ENCODE data around the gene C11orf54.
A peak's percentile ranks its signal among the peaks of the same experiment; 100 is the strongest.
"Not testable (repeated sequence)": the region's sequence is repeated elsewhere in the genome, so short reads cannot be mapped to it uniquely, and the experiment has no call there.

The C11orf54 gene

DNA sequence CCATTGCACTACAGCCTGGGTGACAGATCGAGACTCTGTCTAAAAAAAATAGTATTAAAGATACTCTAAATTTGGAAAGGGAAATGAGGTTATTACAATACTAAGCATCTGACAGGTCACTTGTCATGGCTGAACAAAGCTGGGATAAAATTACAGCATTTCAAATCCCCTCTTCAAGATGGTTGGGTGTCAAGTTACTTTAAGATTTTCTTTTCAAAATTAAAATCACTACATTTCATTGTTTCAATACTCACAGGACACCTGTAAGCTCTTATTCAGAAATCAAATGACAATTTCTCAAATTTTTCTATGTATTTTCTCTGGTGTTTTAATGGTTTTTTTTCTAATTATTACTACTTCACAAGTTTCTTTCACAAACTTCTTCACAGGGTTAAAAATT, 5.8 kb upstream of the C11orf54 start:
- no CpG with 5 or more reads among the region's 1 CpG for WGBS, 2 experiments (ENCODE audit: insufficient coverage in 2 of 2)
- H3K27ac ChIP-seq (ENCODE audit: low read depth, low read length, severe bottlenecking) = no peak overlapping the region
- no peaks in the 10 kb centered on the region for H3K9me3 ChIP-seq (ENCODE audit: control insufficient read depth, low read length)
- H3K4me3 ChIP-seq (ENCODE audit: extremely low read depth, insufficient read depth, low read length, poor library complexity, severe bottlenecking) = no peak overlapping the region
- H3K4me1 ChIP-seq (ENCODE audit: control insufficient read depth, insufficient read depth, low read length, poor library complexity, severe bottlenecking) = peaks cover 8% of the 10 kb centered on the region
- peaks cover 84% of the 10 kb centered on the region for H3K36me3 ChIP-seq (ENCODE audit: control insufficient read depth, insufficient read depth, low read length)

DNA sequence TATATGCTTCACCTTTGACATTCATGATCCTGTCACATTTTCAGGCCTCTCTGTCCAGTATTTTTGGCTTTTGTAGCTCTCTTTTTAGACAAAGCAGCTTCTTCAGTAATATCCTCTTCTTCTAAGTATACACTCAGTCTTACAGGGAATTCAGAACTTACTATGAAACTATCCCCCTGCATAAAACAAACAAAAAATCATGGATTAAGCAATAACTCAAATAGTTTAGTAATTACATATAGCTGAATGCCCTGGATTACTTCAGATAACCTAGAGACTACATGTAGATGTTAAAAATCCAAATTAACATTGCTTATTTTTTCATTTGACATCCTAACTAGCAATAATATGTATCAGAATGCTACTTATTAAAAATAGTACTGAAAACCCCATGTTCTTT, 5.3 kb upstream of the C11orf54 start:
- H3K9me3 ChIP-seq (ENCODE audit: control insufficient read depth, low read length) = no peaks in the 10 kb centered on the region
- peaks cover 79% of the 10 kb centered on the region for H3K36me3 ChIP-seq (ENCODE audit: control insufficient read depth, insufficient read depth, low read length)
- H3K27ac ChIP-seq (ENCODE audit: low read depth, low read length, severe bottlenecking) = peak overlapping the region; percentile 44
- H3K4me1 ChIP-seq (ENCODE audit: control insufficient read depth, insufficient read depth, low read length, poor library complexity, severe bottlenecking) = peaks cover 8% of the 10 kb centered on the region
- H3K4me3 ChIP-seq (ENCODE audit: extremely low read depth, insufficient read depth, low read length, poor library complexity, severe bottlenecking) = no peak overlapping the region

DNA sequence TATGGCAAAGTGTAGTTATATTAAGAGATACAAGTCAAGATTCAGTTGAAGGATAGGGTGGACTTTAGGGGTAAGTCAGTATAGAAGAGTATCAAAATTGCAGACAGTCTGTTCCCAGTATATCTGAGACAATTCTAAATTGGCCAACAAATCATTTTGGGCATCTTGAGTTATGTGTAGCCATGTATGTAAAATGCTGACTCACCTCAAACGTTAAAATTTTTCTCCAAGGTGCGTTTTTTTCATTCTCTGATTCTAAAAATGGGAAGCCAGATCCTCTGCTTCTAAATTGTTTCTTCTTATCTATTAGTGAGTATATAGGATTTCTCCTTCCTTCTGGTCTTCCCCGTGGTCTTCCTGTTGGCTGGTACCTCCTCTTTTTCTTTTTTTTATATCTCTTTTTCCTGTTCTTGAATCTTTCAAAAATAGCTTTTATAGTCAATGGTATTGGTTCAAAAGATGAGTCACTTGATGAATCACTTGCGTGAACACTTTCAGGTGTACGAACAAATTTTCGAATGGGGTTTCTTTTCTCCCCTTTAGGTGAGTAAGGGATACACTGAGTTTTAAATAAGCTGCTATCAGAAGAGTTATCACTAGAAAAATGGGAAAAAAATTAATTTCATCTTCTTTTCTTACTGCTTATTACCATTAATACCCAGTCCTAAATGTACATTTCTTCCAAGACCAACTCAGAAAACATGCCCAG, 3.4 kb upstream of the C11orf54 start:
- peaks cover 66% of the 10 kb centered on the region for H3K36me3 ChIP-seq (ENCODE audit: control insufficient read depth, insufficient read depth, low read length)
- peak overlapping the region; percentile 98 for H3K4me3 ChIP-seq (ENCODE audit: extremely low read depth, insufficient read depth, low read length, poor library complexity, severe bottlenecking)
- no peak overlapping the region for H3K27ac ChIP-seq (ENCODE audit: low read depth, low read length, severe bottlenecking)
- WGBS, 2 experiments (ENCODE audit: insufficient coverage in 2 of 2) = 67 to 100% methylated on average over 1 of the region's 6 CpGs
- peaks cover 8% of the 10 kb centered on the region for H3K4me1 ChIP-seq (ENCODE audit: control insufficient read depth, insufficient read depth, low read length, poor library complexity, severe bottlenecking)
- no peaks in the 10 kb centered on the region for H3K9me3 ChIP-seq (ENCODE audit: control insufficient read depth, low read length)

DNA sequence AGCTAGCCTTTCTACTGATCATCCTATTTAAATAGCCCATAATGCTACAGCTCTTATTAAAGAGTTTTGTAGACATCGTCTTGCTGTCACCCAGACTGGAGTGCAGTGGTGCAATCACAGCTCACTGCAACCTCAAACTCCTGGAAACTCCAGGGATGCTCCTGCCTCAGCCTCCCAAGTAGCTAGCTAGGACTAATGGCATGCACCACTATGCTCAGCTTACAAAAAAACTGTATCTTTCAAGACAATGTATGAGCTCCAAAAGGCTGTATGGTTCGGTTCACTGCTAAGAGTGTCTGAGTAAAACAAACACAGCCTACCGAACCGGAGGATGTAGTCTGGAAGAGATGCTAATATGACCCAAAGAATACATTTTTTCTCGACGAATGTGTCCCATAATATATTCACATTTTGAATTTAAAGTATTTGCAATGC, 2.8 kb upstream of the C11orf54 start:
- WGBS, 2 experiments (ENCODE audit: insufficient coverage in 2 of 2) = 29 to 50% methylated on average over 1 to 2 of the region's 6 CpGs
- Histone ChIP-seq H3K36me3 (ENCODE audit: control insufficient read depth, insufficient read depth, low read length) (peaks cover 60% of the 10 kb centered on the region), H3K9me3 (ENCODE audit: control insufficient read depth, low read length) (no peaks in the 10 kb centered on the region), H3K27ac (ENCODE audit: low read depth, low read length, severe bottlenecking) (no peak overlapping the region), H3K4me3 (ENCODE audit: extremely low read depth, insufficient read depth, low read length, poor library complexity, severe bottlenecking) (peak overlapping the region; percentile 98), H3K4me1 (ENCODE audit: control insufficient read depth, insufficient read depth, low read length, poor library complexity, severe bottlenecking) (peaks cover 8% of the 10 kb centered on the region)

DNA sequence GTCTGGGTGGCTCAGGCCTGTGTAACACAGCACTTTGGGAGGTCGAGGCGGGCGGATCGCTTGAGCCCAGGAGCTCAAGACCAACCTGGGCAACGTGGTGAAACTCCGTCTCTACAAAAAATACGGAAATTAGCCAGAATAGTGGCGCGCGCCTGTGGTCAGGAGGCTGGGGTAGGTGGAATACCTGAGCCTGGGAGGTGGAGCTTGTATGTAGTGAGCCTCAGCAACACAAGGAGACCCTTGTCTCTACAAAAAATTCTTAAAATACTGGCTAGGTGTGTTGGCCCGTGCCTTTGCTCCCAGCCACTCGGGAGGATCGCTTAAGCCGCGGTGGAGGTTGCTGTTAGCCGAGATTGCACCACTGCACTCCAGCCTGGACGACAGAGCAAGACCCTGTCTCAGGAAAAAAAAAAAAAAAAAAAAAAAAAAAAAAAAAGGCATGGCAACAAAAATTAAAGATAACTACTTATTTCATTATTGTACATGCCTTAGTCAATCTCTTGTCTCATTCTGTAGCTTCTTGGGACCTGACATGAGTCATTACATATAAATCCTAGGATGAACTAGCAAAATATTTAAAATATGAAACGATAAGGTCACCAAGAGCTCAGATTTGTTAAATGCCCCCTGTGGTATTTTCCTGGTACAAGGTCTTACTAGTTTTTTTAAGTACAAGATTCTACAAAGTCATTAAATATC, 1.3 kb upstream of the C11orf54 start:
- Histone ChIP-seq H3K4me3 (ENCODE audit: extremely low read depth, insufficient read depth, low read length, poor library complexity, severe bottlenecking) (peak overlapping the region; percentile 98), H3K27ac (ENCODE audit: low read depth, low read length, severe bottlenecking) (peak overlapping the region; percentile 95), H3K36me3 (ENCODE audit: control insufficient read depth, insufficient read depth, low read length) (peaks cover 45% of the 10 kb centered on the region), H3K4me1 (ENCODE audit: control insufficient read depth, insufficient read depth, low read length, poor library complexity, severe bottlenecking) (peaks cover 13% of the 10 kb centered on the region), H3K9me3 (ENCODE audit: control insufficient read depth, low read length) (no peaks in the 10 kb centered on the region)
- 1 to 3% methylated on average over 10 to 12 of the region's 18 CpGs for WGBS, 2 experiments (ENCODE audit: insufficient coverage in 2 of 2)

DNA sequence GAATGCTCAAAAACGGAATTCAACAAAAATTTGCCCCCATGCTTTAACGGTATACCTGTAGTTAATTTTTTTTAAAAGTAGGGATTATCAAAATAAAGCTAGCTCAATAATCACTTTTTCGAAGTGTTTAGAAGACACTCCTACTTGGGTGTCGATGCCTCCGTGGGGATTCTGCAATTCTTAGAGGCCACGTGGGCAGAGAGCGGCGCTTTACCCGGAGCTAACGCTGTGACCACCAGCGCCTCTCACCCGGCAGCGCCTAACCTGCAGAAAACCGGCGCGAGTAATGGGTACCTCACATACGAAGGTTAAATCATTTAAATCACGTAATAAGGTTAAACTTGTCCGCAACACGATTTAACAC, 760 bp upstream of the C11orf54 start:
- peaks cover 10% of the 10 kb centered on the region for H3K4me1 ChIP-seq (ENCODE audit: control insufficient read depth, insufficient read depth, low read length, poor library complexity, severe bottlenecking)
- WGBS, 2 experiments (ENCODE audit: insufficient coverage in 2 of 2) = 0% methylated on average over 12 to 16 of the region's 20 CpGs
- H3K9me3 ChIP-seq (ENCODE audit: control insufficient read depth, low read length) = no peaks in the 10 kb centered on the region
- H3K36me3 ChIP-seq (ENCODE audit: control insufficient read depth, insufficient read depth, low read length) = peaks cover 40% of the 10 kb centered on the region
- H3K27ac ChIP-seq (ENCODE audit: low read depth, low read length, severe bottlenecking) = peak overlapping the region; percentile 95
- H3K4me3 ChIP-seq (ENCODE audit: extremely low read depth, insufficient read depth, low read length, poor library complexity, severe bottlenecking) = peak overlapping the region; percentile 98

DNA sequence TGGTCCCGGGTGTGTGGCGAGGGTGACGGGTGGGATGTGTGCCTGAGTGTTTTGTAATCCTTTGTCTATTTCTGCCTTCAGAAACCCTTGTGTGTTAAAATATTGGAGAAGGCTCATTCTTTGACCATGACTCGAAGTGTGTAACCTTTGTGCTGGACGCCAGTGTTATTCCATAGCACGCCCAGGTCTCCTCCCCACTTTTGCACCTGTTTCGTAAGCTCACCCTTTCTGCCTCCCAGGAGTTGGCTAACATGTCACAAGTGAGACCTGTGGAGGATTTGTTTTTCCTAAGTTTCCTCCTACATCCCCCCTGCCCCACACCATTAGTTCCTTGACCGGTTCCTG, 382 bp downstream of the C11orf54 start:
- 0 to 3% methylated on average over 3 to 5 of the region's 8 CpGs for WGBS, 2 experiments (ENCODE audit: insufficient coverage in 2 of 2)
- Histone ChIP-seq H3K4me3 (ENCODE audit: extremely low read depth, insufficient read depth, low read length, poor library complexity, severe bottlenecking) (peak overlapping the region; percentile 98), H3K4me1 (ENCODE audit: control insufficient read depth, insufficient read depth, low read length, poor library complexity, severe bottlenecking) (peaks cover 10% of the 10 kb centered on the region), H3K27ac (ENCODE audit: low read depth, low read length, severe bottlenecking) (peak overlapping the region; percentile 95), H3K9me3 (ENCODE audit: control insufficient read depth, low read length) (no peaks in the 10 kb centered on the region), H3K36me3 (ENCODE audit: control insufficient read depth, insufficient read depth, low read length) (peaks cover 31% of the 10 kb centered on the region)

DNA sequence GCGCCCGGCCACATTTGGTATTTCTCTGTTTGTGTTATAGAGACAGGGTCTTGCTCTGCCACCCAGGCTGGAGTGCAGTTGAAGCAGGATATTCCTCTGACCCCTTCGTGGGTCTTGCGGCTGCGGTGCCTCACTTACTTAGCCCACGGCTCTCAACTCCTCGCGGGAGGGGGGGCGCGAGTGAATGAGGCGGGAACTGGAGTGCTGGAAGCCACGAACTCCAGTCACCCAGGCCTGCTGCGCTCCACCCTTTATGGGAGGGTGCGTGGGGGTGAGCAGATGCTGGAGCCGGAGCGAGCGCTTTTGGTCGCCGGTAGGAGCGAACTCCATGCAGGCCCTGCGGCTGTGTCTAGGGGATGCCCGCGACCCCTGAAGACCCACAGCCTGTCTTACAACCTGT, 1.8 kb downstream of the C11orf54 start:
- Histone ChIP-seq H3K4me1 (ENCODE audit: control insufficient read depth, insufficient read depth, low read length, poor library complexity, severe bottlenecking) (peaks cover 10% of the 10 kb centered on the region), H3K4me3 (ENCODE audit: extremely low read depth, insufficient read depth, low read length, poor library complexity, severe bottlenecking) (no peak overlapping the region), H3K36me3 (ENCODE audit: control insufficient read depth, insufficient read depth, low read length) (peaks cover 18% of the 10 kb centered on the region), H3K9me3 (ENCODE audit: control insufficient read depth, low read length) (no peaks in the 10 kb centered on the region), H3K27ac (ENCODE audit: low read depth, low read length, severe bottlenecking) (no peak overlapping the region)
- 91 to 93% methylated on average over 22 to 23 of the region's 23 CpGs for WGBS, 2 experiments (ENCODE audit: insufficient coverage in 2 of 2)

DNA sequence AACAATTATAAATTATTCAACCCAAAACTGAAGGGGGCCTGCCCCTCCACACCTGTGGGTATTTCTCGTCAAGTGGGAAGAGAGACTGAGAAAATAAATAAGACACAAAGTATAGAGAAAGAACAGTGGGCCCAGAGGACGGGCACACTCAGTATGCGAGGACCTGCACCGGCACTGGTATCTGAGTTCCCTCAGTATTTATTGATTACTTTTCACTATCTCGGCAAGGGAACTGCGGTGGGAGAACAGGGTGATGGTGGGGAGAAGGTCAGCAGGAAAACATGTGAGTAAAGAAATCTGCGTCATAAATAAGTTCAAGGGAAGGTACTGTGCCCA, 3.2 kb downstream of the C11orf54 start:
- peaks cover 7% of the 10 kb centered on the region for H3K4me1 ChIP-seq (ENCODE audit: control insufficient read depth, insufficient read depth, low read length, poor library complexity, severe bottlenecking)
- H3K27ac ChIP-seq (ENCODE audit: low read depth, low read length, severe bottlenecking) = no peak overlapping the region
- WGBS, 2 experiments (ENCODE audit: insufficient coverage in 2 of 2) = 90 to 93% methylated on average over 3 to 4 of the region's 7 CpGs
- H3K36me3 ChIP-seq (ENCODE audit: control insufficient read depth, insufficient read depth, low read length) = peaks cover 12% of the 10 kb centered on the region
- no peak overlapping the region for H3K4me3 ChIP-seq (ENCODE audit: extremely low read depth, insufficient read depth, low read length, poor library complexity, severe bottlenecking)
- H3K9me3 ChIP-seq (ENCODE audit: control insufficient read depth, low read length) = no peaks in the 10 kb centered on the region

DNA sequence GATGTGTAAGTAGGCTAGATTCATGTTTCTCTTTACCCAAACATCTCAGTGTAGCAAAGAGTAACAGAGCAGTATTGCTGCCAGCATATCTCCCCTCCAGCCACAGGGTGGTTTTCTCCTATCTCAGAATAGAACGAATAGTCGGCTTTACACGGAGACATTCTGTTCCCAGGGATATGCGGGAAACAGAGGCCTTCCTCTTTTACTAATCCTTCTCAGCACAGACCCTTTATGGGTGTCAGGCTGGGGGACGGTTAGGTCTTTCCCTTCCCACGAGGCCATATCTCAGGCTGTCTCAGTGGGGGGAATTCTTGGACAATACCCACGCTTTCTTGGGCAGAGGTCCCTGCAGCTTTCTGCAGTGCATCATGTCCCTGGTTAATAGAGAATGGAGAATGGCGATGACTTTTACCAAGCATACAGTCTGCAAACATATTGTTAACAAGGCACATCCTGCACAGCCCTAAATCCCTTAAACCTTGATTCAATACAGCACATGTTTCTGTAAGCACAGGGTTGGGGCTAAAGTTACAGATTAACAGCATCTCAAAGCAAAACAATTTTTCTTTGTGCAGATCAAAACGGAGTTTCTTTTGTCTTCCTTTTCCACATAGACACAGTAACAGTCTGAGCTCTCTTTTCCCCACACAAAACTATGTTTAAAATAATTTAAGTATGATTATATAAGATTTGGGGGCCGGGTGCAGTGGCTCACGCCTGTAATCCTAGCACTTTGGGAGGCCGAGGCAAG, 3.7 kb downstream of the C11orf54 start:
- H3K9me3 ChIP-seq (ENCODE audit: control insufficient read depth, low read length); H3K4me1 ChIP-seq (ENCODE audit: control insufficient read depth, insufficient read depth, low read length, poor library complexity, severe bottlenecking); H3K27ac ChIP-seq (ENCODE audit: low read depth, low read length, severe bottlenecking); H3K4me3 ChIP-seq (ENCODE audit: extremely low read depth, insufficient read depth, low read length, poor library complexity, severe bottlenecking); H3K36me3 ChIP-seq (ENCODE audit: control insufficient read depth, insufficient read depth, low read length): not testable (repeated sequence)
- WGBS, 2 experiments (ENCODE audit: insufficient coverage in 2 of 2) = 60 to 93% methylated on average over 4 to 6 of the region's 12 CpGs

DNA sequence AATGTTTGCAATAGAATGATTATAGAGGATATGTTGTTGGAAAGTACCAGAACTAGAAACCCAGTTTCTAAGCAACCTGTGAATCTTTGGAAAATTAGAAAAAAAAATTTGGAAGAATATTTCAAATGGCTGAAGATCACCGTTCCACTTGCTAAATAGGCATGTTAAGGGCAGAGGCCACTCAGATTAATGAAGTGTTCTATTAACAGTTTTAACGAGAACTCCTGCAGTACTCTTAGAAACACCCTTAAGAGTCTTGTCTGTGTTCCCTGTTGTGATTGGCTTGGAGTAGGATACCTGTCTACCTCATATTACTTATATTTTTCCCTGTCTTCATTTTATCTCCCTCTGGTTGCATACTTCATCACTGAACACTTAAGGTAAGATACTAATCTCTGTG, 4.6 kb downstream of the C11orf54 start:
- no peak overlapping the region for H3K27ac ChIP-seq (ENCODE audit: low read depth, low read length, severe bottlenecking)
- peaks cover 7% of the 10 kb centered on the region for H3K36me3 ChIP-seq (ENCODE audit: control insufficient read depth, insufficient read depth, low read length)
- H3K4me1 ChIP-seq (ENCODE audit: control insufficient read depth, insufficient read depth, low read length, poor library complexity, severe bottlenecking) = peaks cover 7% of the 10 kb centered on the region
- H3K9me3 ChIP-seq (ENCODE audit: control insufficient read depth, low read length) = no peaks in the 10 kb centered on the region
- 83 to 90% methylated on average over 1 to 2 of the region's 2 CpGs for WGBS, 2 experiments (ENCODE audit: insufficient coverage in 2 of 2)
- H3K4me3 ChIP-seq (ENCODE audit: extremely low read depth, insufficient read depth, low read length, poor library complexity, severe bottlenecking) = no peak overlapping the region

All from mesodermal cell (in vitro differentiated cells).